K562 (cell line): ENCODE measurements around the gene MYO18B. TPM values are rescaled to one million over a fixed set of nuclear protein-coding genes. Genes with fewer than 3 reads are reported as not detected.

Experiments
- ATAC-seq: fragments of 200-7000 bp; cut with Tn5 transposase; 3 replicates; pipeline ENCODE4 v1.9.1; 2020; ENCODE audit warnings: moderate library complexity
- BruUV-seq: library from RNA; stranded (reverse); fragments of 400-500 nt; replicated peaks from 2 replicates; lab custom pipeline; 2021; lab: Mats Ljungman, UMichigan
- CTCF ChIA-PET: fragments of 300-600 bp; formaldehyde crosslinking; extraction: SDS; loops from one replicate; lab custom pipeline; 2021; ENCODE audit warnings: low intra/inter-chr PET ratio; lab: Yijun Ruan, JAX
- POLR2A ChIA-PET: fragments of 300-600, 350-650 bp; sonication (Branson Sonifier 250); formaldehyde crosslinking; extraction: SDS; loops from one replicate; lab custom pipeline; 2021; ENCODE audit warnings: antibody characterized with exemption, inconsistent platforms; lab: Yijun Ruan, JAX
- DNase-seq, 4 experiments: peaks; one replicate each; pipeline versions ENCODE4 v3.0.0 to v3.0.0-alpha.2; 2011 to 2018; ENCODE audit warnings: low spot score in 3 of 4, mixed read lengths in 3 of 4; ENCODE audit errors: extremely low read depth in 1 of 4
- FAIRE-seq: peaks from 2 replicates; lab custom pipeline; 2011; peaks lifted over from hg19 to GRCh38; lab: Jason Lieb, UNC
- H2AFZ ChIP-seq: 2 replicates; pipeline ENCODE4 v1.6.0; 2011; ENCODE audit warnings: low read depth, low read length, control low read depth, inconsistent platforms
- H3K27ac ChIP-seq: fragments of 200-600 bp; 3 replicates; pipeline ENCODE4 v1.8.0; 2011; ENCODE audit warnings: low read depth, mild to moderate bottlenecking, control low read depth, inconsistent platforms, low read length, moderate library complexity, mixed read lengths; ENCODE audit errors: extremely low read depth
- H3K27me3 ChIP-seq, 2 experiments: fragments of 300-600 bp in 1 of 2; 2 replicates in 1 of 2; 3 replicates in 1 of 2; pipeline versions ENCODE4 v1.6.0 to v1.8.0; 2011; ENCODE audit warnings: inconsistent platforms in 2 of 2, low read length in 2 of 2, mild to moderate bottlenecking in 1 of 2, mixed read lengths in 1 of 2, moderate library complexity in 1 of 2; ENCODE audit not compliant: control insufficient read depth in 2 of 2, insufficient read depth in 2 of 2
- H3K36me3 ChIP-seq: fragments of 300-600 bp; 3 replicates; pipeline ENCODE4 v1.8.0; 2011; ENCODE audit warnings: mild to moderate bottlenecking, low read length, inconsistent platforms; ENCODE audit not compliant: control insufficient read depth, insufficient read depth
- H3K4me1 ChIP-seq, 2 experiments: fragments of 200-600 bp in 1 of 2; replicated peaks in 1 of 2; 2 replicates in 1 of 2; 3 replicates in 1 of 2; pipeline versions ENCODE4 v1.5.1 to v1.8.0; 2011; ENCODE audit warnings: inconsistent platforms in 2 of 2, low read length in 2 of 2, mild to moderate bottlenecking in 1 of 2, mixed read lengths in 1 of 2, moderate library complexity in 1 of 2; ENCODE audit not compliant: control insufficient read depth in 2 of 2, insufficient read depth in 2 of 2
- H3K4me2 ChIP-seq: 2 replicates; pipeline ENCODE4 v1.6.1; 2011; ENCODE audit warnings: low read length, control low read depth, inconsistent platforms, mixed read lengths; ENCODE audit not compliant: insufficient read depth
- H3K4me3 ChIP-seq: fragments of 200-600 bp; sonication (generic), shearing (Covaris generic); 2 replicates; pipeline ENCODE4 v1.5.1; 2016; ENCODE audit warnings: control low read depth, inconsistent platforms
- H3K79me2 ChIP-seq: fragments of 200-600 bp; 3 replicates; pipeline ENCODE4 v1.8.0; 2011; ENCODE audit warnings: low read length, inconsistent platforms; ENCODE audit not compliant: control insufficient read depth, insufficient read depth
- H3K9ac ChIP-seq, 2 experiments: 2 replicates each; pipeline versions ENCODE4 v1.6.0 to v1.6.1; 2011; ENCODE audit warnings: low read depth in 2 of 2, low read length in 2 of 2, control low read depth in 1 of 2, inconsistent platforms in 1 of 2, mild to moderate bottlenecking in 1 of 2, mixed read lengths in 1 of 2; ENCODE audit not compliant: insufficient read depth in 1 of 2
- H3K9me1 ChIP-seq: one replicate; pipeline ENCODE4 v1.6.0; 2011; ENCODE audit warnings: inconsistent platforms, mild to moderate bottlenecking, low read length, moderate library complexity; ENCODE audit not compliant: control insufficient read depth, insufficient read depth
- H3K9me3 ChIP-seq: replicated peaks from 2 replicates; pipeline ENCODE4 v1.5.1; 2011; ENCODE audit warnings: low read depth, low read length, inconsistent platforms; ENCODE audit not compliant: control insufficient read depth, insufficient read depth
- H4K20me1 ChIP-seq: replicated peaks from 2 replicates; pipeline ENCODE4 v1.6.1; 2011; ENCODE audit warnings: low read length, inconsistent platforms, mixed read lengths; ENCODE audit not compliant: control insufficient read depth, insufficient read depth
- HDAC6 ChIP-seq: IDR thresholded peaks from 2 replicates; pipeline ENCODE4 v1.6.1; 2012; ENCODE audit warnings: low read depth, mild to moderate bottlenecking, control low read depth, inconsistent platforms, low read length, moderate library complexity
- NR2C2 ChIP-seq, 2 experiments: fragments of 200-800 bp in 1 of 2; sonication (Bioruptor generic) in 1 of 2; sonication (generic) in 1 of 2; formaldehyde crosslinking in 1 of 2; IDR thresholded peaks; 2 replicates each; pipeline versions ENCODE4 v1.6.1 to v1.8.0; 2016 to 2022; ENCODE audit warnings: mild to moderate bottlenecking in 1 of 2, missing compliant biosample characterization in 1 of 2, missing genetic modification characterization in 1 of 2, missing genetic modification reagents in 1 of 2
- NRF1 ChIP-seq, 2 experiments: fragments of 450-650 bp; IDR thresholded peaks in 1 of 2; conservative IDR thresholded peaks in 1 of 2; 2 replicates each; pipeline ENCODE4 v1.6.1; 2014; ENCODE audit warnings: mild to moderate bottlenecking in 2 of 2
- RBBP5 ChIP-seq: fragments of 200-600 bp; sonication (generic); IDR thresholded peaks from 2 replicates; pipeline ENCODE4 v1.6.1; 2012; ENCODE audit warnings: borderline replicate concordance, mild to moderate bottlenecking, low read length, control low read depth, inconsistent platforms; ENCODE audit not compliant: insufficient read depth, poor library complexity, severe bottlenecking
- SNIP1 ChIP-seq: fragments of 450-650 bp; IDR thresholded peaks from 2 replicates; pipeline ENCODE4 v1.7.1; 2017; ENCODE audit warnings: low read depth, mild to moderate bottlenecking
- TARDBP ChIP-seq: fragments of 450-650 bp; IDR thresholded peaks from 2 replicates; pipeline ENCODE4 v1.6.1; 2016
- WGBS: fragments of 100-300 bp; shearing (Covaris generic); methylation state at CpG from one replicate; pipeline ENCODE4 v1.1.6; 2016; ENCODE audit warnings: low coverage, mixed read lengths; ENCODE audit not compliant: insufficient coverage; ENCODE audit errors: missing lambda C conversion rate; 5-methylcytosine and 5-hydroxymethylcytosine counted together
- in situ Hi-C: fragments of 300-500 bp; cut with MboI; formaldehyde crosslinking; loops from 4 replicates; pipeline ENCODE4 v1.15.0; 2018; ENCODE audit warnings: inconsistent platforms, mixed read lengths
- intact Hi-C: fragments of 100-400 bp; cut with micrococcal nuclease; formaldehyde crosslinking; loops from 2 replicates; pipeline ENCODE4 v1.14.2; 2022
- polyA plus RNA-seq, 8 experiments: library from polyadenylated mRNA; depleted of rRNA in 4 of 8; stranded (reverse) in 5 of 8; unstranded in 3 of 8; fragments of >200 nt; fragmentation: Nextera tagmentation in 2 of 8; fragmentation: Illumina TruSeq in 1 of 8; extraction: Ambion mirVana in 2 of 8; extraction: Trizol in 1 of 8; gene quantifications; 2 replicates each; pipeline versions ENCODE4 v1.2.1 to v1.2.3, GENCODE V29; 2011 to 2014; ENCODE audit warnings: inconsistent platforms in 1 of 8, missing spikeins in 1 of 8
- total RNA-seq, 7 experiments: library from RNA; depleted of rRNA in 6 of 7; stranded (reverse); fragments of >200 nt in 6 of 7; fragmentation: Illumina TruSeq in 2 of 7; extraction: Trizol in 2 of 7; gene quantifications; 2 replicates each; pipeline versions ENCODE4 v1.2.1 to v1.2.3, GENCODE V29; 2011 to 2021; ENCODE audit warnings: low replicate concordance in 1 of 7
- TF ChIP-seq, protein P1 (sequence below): fragments of 250-450 bp; sonication (Bioruptor Pico); IDR thresholded peaks from 2 replicates; pipeline ENCODE4 v1.5.0; 2022; ENCODE audit warnings: mild to moderate bottlenecking
- TF ChIP-seq, protein P2 (sequence below): fragments of 250-450 bp; sonication (Bioruptor Pico); IDR thresholded peaks from 2 replicates; pipeline ENCODE4 v1.8.0; 2021; ENCODE audit warnings: moderate library complexity, mild to moderate bottlenecking, inconsistent platforms

The MYO18B gene
- total and polyA plus RNA-seq, 9 of the 15 experiments (the other 6 are each of a cell fraction or from before 2014, with no cell fraction given), result 0.06 to 7.0 (median 4.3) TPM

DNA sequence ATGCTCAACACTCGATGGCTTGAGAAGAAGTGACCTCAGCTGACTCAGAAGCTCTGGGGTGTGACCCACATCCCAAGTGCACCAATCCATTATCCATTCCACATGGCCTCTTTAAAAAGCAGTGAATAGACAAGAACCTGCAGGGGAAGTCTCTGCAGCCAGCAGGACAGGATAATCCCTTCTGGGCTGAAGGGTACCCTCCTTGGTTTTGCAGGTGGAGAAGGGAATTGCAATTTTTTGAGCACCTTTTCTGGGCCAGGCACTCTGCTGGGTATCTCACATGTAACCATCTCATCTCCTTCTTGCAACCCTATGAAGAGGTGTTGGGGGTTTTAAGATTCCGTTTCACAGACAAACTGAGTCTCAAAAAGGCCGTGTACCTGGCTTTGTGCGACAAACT is 76.6 kb downstream of the MYO18B start:
- FAIRE-seq, result no peak
- H3K27me3 ChIP-seq, result no peaks in the 10 kb centered on the region
- H3K9me1 ChIP-seq, result no peaks in the 10 kb centered on the region
- intact Hi-C loops, result no loop called here
- in situ Hi-C loops, result no loop called here
- H2AFZ ChIP-seq, result no peak overlapping the region
- TF ChIP-seq, protein P1, sequence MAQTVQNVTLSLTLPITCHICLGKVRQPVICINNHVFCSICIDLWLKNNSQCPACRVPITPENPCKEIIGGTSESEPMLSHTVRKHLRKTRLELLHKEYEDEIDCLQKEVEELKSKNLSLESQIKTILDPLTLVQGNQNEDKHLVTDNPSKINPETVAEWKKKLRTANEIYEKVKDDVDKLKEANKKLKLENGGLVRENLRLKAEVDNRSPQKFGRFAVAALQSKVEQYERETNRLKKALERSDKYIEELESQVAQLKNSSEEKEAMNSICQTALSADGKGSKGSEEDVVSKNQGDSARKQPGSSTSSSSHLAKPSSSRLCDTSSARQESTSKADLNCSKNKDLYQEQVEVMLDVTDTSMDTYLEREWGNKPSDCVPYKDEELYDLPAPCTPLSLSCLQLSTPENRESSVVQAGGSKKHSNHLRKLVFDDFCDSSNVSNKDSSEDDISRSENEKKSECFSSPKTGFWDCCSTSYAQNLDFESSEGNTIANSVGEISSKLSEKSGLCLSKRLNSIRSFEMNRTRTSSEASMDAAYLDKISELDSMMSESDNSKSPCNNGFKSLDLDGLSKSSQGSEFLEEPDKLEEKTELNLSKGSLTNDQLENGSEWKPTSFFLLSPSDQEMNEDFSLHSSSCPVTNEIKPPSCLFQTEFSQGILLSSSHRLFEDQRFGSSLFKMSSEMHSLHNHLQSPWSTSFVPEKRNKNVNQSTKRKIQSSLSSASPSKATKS (CRISPR knock-in tag), result no peak
- TF ChIP-seq NR2C2 (CRISPR knock-in tag; IDR thresholded peaks at IDR 0.05) (no peak), NR2C2 (tag; IDR thresholded peaks at IDR 0.05) (no peak), TARDBP (no peak), RBBP5 (no peak), NRF1 (conservative IDR thresholded peaks at IDR 0.05 in 1 of 2, IDR thresholded peaks at IDR 0.05 in 1 of 2) (no peak), HDAC6 (no peak), SNIP1 (no peak)
- TF ChIP-seq, protein P2, sequence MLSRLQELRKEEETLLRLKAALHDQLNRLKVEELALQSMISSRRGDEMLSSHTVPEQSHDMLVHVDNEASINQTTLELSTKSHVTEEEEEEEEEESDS (CRISPR knock-in tag), result no peak
- WGBS, result 78% methylated on average over 3 of the region's 4 CpGs
- H3K4me3 ChIP-seq, result no peak overlapping the region
- DNase-seq, result no peak
- H3K4me2 ChIP-seq, result no peak overlapping the region
- H3K36me3 ChIP-seq, result peaks cover 7% of the 10 kb centered on the region; the same call in 1 of the 3 replicates
- 0 out of 2 replicates have a peak, but pooled peaks cover 4% of the 10 kb centered on the region for H4K20me1 ChIP-seq
- H3K9ac ChIP-seq, result no peak overlapping the region
- POLR2A ChIA-PET, result no interaction called here
- 0 out of 2 replicates have a peak, but pooled peaks cover 2% of the 10 kb centered on the region for H3K9me3 ChIP-seq
- no peak for ATAC-seq
- no peaks in the 10 kb centered on the region; a peak in 1 of 5 replicates for H3K4me1 ChIP-seq
- no peak overlapping the region for H3K27ac ChIP-seq
- H3K79me2 ChIP-seq, result no peaks in the 10 kb centered on the region
- CTCF ChIA-PET, result no interaction called here
- BruUV-seq, result no TSS peak
